ENCODE measurements around the gene CAMSAP2.

DNA sequence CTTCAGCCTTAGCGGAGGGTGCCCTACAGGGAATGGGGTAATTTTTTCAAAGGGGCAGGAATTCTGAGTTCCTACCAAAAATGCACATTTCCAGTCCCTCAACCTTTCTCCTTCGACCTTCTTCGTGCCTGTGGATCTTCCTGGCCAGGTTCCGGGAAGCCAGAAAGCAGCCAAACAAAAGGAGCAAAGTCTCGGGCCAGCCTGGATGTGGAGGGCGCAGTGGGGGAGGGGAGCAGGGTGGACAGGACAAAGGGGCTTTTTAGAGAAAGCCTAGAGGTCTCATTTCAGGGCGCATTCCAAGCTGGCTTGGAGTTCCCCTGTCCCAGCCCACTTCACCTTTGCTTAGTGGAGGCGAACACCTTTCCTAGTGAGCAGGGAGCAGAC is 153.1 kb downstream of the CAMSAP2 start:
- TF ChIP-seq, protein P1, sequence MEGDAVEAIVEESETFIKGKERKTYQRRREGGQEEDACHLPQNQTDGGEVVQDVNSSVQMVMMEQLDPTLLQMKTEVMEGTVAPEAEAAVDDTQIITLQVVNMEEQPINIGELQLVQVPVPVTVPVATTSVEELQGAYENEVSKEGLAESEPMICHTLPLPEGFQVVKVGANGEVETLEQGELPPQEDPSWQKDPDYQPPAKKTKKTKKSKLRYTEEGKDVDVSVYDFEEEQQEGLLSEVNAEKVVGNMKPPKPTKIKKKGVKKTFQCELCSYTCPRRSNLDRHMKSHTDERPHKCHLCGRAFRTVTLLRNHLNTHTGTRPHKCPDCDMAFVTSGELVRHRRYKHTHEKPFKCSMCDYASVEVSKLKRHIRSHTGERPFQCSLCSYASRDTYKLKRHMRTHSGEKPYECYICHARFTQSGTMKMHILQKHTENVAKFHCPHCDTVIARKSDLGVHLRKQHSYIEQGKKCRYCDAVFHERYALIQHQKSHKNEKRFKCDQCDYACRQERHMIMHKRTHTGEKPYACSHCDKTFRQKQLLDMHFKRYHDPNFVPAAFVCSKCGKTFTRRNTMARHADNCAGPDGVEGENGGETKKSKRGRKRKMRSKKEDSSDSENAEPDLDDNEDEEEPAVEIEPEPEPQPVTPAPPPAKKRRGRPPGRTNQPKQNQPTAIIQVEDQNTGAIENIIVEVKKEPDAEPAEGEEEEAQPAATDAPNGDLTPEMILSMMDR (IDR thresholded peaks at IDR 0.05) = no peak
- TF ChIP-seq POLR2A (IDR thresholded peaks at IDR 0.05) = no peak

Measured in esophagus squamous epithelium (tissue), 4 donors.